Activated naive CD8-positive, alpha-beta T cell treated with anti-CD3 and anti-CD28 coated beads, Interleukin-2, amount 50 U/mL, for 16 hours (primary cell): ENCODE results near the gene USP31.
"Not testable (repeated sequence)": the region's sequence is repeated elsewhere in the genome, so short reads cannot be mapped to it uniquely, and the experiment has no call there.

Experiments used
- DNase-seq: peaks from one replicate; pipeline ENCODE4 v3.0.0-alpha.2; 2020; ENCODE audit warnings: low read depth, low spot score

Gene USP31

DNA sequence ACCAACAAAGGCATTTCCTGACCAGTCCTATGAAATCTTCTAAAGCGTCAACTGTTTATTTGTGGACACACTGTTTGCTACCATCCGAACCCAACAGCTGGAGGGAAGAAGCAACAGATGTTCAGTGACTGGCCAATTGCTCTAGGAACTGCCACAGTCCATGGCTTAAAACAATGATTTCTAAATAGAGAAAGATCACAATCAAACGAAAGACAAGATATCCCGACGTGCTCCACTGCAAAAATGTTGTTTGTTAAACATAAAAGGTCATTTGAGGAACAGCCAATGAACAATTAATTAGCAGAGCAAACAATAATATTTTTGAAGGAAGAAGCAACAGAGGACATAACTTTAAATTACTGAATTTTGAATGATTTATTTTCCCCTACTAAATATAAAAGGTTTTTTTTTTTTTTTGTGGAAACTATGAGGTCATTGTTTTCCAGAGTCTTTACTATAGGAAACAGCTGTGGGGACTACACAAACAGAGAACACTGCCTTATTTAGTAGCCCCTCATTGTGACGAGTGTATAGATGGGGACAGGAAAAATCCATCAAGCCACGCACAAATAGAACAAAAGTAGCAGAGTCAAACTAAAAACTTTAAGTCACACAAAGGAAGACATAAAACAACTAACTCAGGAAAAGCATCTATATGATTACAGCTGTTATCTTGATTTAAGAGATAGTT lies 17.2 kb downstream of the USP31 start:
- no peak for DNase-seq

GRCh38 chr16:23131436-23131835 lies 17.8 kb downstream of the USP31 start:
- no peak for DNase-seq

- no peak for DNase-seq
Measured at GRCh38 chr16:23131036-23131435, 18.2 kb downstream of the USP31 start.

GRCh38 chr16:23129686-23130085 lies 19.6 kb downstream of the USP31 start:
- no peak for DNase-seq

- no peak for DNase-seq
Measured at GRCh38 chr16:23128056-23128455, 21.2 kb downstream of the USP31 start.

DNA sequence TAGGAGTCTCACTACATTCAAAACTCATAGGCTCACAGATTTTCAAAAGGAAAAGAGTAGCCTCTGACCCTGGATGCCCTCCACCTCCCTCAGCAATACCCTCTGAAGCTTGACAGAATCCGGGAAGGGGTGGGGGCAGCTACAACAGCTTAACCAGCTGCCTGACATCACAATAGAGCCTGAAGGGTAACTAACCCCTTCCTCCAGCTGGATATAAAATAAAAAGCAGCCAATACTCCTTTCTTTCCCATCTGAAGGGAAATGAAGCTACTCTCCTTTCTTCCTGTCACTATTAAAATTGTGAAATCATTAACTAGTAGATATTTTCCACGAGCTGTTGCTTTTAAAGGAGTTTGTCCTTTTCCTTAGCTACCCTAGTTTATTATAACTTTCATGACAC lies 24.0 kb downstream of the USP31 start:
- no peak for DNase-seq

DNA sequence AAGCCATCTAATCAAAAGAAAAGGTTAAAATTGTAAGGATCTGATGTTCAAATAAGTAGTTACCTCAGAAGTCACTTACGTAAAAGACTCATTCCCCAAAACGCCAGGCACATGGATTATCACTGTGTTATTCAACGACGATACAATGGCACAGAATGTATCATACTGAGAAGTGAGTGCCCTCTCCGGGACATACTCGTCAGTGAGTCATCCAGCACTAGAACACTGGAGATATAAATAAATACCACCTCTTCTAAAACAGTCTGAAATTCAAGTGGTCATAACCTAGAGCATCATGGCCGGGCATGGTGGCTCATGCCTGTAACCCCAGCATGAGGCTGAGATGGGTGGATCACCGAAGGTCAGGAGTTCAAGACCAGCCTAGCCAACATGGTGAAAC lies 24.9 kb downstream of the USP31 start:
- DNase-seq: no peak

DNA sequence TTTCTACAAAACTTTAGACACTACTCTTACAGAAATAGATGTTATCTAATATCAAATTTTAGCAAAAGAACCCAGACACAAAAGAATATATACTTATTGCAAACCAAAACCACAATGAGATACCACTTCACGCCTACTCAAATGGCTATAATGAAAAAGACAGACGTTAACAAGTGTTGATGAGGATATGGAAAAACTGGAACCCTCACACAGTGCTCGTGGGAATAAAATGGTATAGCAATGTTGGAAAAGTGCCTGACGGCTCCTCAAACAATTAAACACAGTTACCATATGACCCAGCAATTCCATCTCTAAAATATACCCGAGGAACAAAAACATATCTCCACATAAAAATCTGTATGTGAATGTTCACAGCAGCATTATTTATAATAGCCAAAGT lies 27.1 kb downstream of the USP31 start:
- DNase-seq: no peak

- no peak for DNase-seq
Measured at GRCh38 chr16:23121024-23121423, 28.2 kb downstream of the USP31 start.

GRCh38 chr16:23120562-23120961 lies 28.7 kb downstream of the USP31 start:
- DNase-seq: no peak

- DNase-seq: no peak
Measured at GRCh38 chr16:23119570-23119969, 29.7 kb downstream of the USP31 start.

- no peak for DNase-seq
Measured at GRCh38 chr16:23114131-23114904, 34.9 kb downstream of the USP31 start.

- no peak for DNase-seq
Measured at GRCh38 chr16:23113185-23113584, 36.1 kb downstream of the USP31 start.

GRCh38 chr16:23110257-23110899 lies 38.9 kb downstream of the USP31 start:
- DNase-seq: no peak

DNA sequence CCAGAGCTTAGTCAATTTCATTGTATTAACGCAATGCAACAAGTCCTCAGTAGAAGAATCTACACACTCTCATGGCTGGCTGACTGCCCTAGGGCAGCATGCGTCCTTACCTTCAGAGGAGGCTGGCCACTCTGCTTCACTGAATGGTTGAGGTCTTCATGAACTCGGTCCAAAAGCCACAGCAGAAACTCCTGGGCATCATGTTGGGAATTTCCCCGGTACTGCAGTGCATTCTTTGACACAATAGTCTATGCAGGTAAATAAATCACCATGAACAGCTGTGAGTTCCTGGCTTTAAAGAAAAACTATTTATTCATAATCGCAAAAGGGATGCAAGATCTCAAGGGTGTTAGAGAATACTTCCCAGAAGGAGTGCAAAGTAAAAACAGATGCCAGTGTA lies 41.3 kb downstream of the USP31 start:
- DNase-seq: no peak

GRCh38 chr16:23107117-23107516 lies 42.1 kb downstream of the USP31 start:
- no peak for DNase-seq

- DNase-seq: no peak
Measured at GRCh38 chr16:23105309-23105708, 43.9 kb downstream of the USP31 start.

DNA sequence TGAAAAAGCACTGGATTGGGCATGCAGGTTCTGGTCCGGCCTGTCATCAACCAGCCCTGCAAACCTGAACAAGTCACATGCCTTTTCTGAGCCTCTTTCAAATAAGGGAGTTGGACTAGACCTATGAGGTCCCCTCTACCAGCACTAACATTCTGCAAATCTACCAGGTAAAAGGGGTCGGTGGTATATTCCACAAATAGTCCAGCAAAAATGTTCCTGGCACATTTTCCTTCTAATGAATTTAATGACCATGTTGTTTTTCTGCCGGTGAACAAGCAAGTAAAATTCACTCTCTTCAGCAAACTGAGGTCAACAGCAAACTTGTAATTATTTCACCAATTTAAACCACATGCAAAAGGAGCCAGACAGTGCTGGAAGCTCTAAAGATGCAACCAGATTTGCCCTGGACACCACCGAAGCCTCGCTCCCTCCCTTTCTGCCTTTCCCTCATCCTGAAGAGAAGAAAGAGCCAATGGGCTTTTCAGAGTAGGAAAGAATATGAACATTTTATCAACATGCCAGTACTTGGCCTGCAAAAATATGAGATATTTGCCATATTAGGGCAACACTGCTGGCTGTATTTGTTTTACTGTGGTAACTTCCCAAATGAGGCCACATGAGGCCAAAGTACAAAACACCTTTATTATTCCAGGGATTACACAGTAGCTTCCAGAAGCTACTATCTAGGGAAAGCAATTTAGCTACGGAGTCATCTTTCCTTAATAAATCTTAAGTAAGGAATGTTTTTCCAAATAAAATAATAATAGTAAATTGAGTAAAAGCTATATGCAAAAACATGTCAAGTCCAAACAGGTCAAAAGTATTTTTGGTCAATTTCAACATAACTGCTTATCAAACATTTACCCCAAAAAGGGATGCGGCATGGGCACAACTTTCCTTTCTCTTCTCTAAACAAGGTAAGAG lies 45.0 kb downstream of the USP31 start:
- DNase-seq: no peak

GRCh38 chr16:23103603-23104002 lies 45.6 kb downstream of the USP31 start:
- no peak for DNase-seq

GRCh38 chr16:23101012-23101550 lies 48.2 kb downstream of the USP31 start:
- no peak for DNase-seq

- DNase-seq: not testable (repeated sequence)
Measured at GRCh38 chr16:23096450-23096849, 52.8 kb downstream of the USP31 start.
